ENCODE data around the gene SH3PXD2A. TPM values are rescaled to one million over a fixed set of nuclear protein-coding genes. Genes with fewer than 3 reads are reported as not detected.
A peak's percentile ranks its signal among the peaks of the same experiment; 100 is the strongest.

Gene SH3PXD2A
- total RNA-seq, 1 donor, result 29.0 TPM

DNA sequence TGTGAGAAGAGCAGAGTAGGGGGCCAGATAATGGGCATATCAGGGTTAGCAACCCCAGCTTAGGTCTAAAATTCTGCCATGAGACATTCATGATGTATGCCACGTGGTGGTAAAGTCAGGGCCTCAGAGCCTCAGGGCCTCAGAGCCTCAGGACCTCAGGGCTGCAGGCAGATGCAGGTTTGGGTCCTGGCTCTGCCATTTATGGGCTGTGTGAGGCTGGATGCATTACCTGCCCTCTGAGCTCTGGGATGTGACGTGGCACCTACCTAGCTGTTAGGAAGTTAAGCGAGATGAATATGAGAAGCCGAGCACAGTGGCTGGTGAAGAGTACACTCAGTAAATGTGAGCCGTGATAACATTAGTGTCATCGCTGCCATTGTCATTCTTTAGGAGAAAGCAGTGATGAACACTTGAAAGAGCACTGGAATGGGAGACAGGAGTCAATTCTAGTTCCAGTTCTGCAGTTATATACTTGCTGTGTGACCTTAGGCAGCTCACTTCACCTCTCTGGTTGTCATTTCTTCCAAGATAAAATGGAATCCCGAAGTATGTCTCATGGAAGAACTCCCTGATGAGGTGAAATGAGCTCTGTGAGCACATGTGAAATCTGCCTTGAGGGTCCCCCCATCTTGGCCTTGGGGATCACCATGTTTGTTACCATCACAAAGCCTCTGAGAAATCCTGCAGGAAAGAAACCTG lies 127.2 kb downstream of the SH3PXD2A start:
- TF ChIP-seq, protein P1, sequence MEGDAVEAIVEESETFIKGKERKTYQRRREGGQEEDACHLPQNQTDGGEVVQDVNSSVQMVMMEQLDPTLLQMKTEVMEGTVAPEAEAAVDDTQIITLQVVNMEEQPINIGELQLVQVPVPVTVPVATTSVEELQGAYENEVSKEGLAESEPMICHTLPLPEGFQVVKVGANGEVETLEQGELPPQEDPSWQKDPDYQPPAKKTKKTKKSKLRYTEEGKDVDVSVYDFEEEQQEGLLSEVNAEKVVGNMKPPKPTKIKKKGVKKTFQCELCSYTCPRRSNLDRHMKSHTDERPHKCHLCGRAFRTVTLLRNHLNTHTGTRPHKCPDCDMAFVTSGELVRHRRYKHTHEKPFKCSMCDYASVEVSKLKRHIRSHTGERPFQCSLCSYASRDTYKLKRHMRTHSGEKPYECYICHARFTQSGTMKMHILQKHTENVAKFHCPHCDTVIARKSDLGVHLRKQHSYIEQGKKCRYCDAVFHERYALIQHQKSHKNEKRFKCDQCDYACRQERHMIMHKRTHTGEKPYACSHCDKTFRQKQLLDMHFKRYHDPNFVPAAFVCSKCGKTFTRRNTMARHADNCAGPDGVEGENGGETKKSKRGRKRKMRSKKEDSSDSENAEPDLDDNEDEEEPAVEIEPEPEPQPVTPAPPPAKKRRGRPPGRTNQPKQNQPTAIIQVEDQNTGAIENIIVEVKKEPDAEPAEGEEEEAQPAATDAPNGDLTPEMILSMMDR (IDR thresholded peaks at IDR 0.05; ENCODE audit: extremely low read depth, low read depth, low read length), result no peak

GRCh38 chr10:103727546-103727963 lies 127.8 kb downstream of the SH3PXD2A start:
- H3K4me1 ChIP-seq (ENCODE audit: insufficient read depth, low read length), result no peaks in the 10 kb centered on the region
- H3K79me2 ChIP-seq (ENCODE audit: insufficient read depth, low read length), result no peaks in the 10 kb centered on the region
- TF ChIP-seq, protein P1 (IDR thresholded peaks at IDR 0.05; ENCODE audit: extremely low read depth, low read depth, low read length), result no peak
- peak; percentile 39 for DNase-seq (ENCODE audit: insufficient read length, low spot score, missing footprints)
- no peak overlapping the region for H3K27ac ChIP-seq (ENCODE audit: low read depth, low read length)
- H3K27me3 ChIP-seq (ENCODE audit: insufficient read depth, low read length), result no peaks in the 10 kb centered on the region
- no peak overlapping the region for H3K4me3 ChIP-seq (ENCODE audit: insufficient read depth, low read length)
- H2AFZ ChIP-seq (ENCODE audit: low read length), result no peak overlapping the region
- H3K4me2 ChIP-seq (ENCODE audit: insufficient read depth, low read length), result no peak overlapping the region
- peaks cover 2% of the 10 kb centered on the region for H4K20me1 ChIP-seq (ENCODE audit: insufficient read depth, low read length)
- H3K9me3 ChIP-seq (ENCODE audit: low read depth, low read length), result no peaks in the 10 kb centered on the region
- no peaks in the 10 kb centered on the region for H3K36me3 ChIP-seq (ENCODE audit: insufficient read depth, low read length)

More for the DNA sequence above, 127.2 kb downstream of the SH3PXD2A start:
- H4K20me1 ChIP-seq (ENCODE audit: insufficient read depth, low read length), result peaks cover 2% of the 10 kb centered on the region
- no peak overlapping the region for H2AFZ ChIP-seq (ENCODE audit: low read length)
- no peaks in the 10 kb centered on the region for H3K9me3 ChIP-seq (ENCODE audit: low read depth, low read length)
- no peak overlapping the region for H3K4me3 ChIP-seq (ENCODE audit: insufficient read depth, low read length)
- no peaks in the 10 kb centered on the region for H3K79me2 ChIP-seq (ENCODE audit: insufficient read depth, low read length)
- H3K36me3 ChIP-seq (ENCODE audit: insufficient read depth, low read length), result no peaks in the 10 kb centered on the region
- H3K27me3 ChIP-seq (ENCODE audit: insufficient read depth, low read length), result no peaks in the 10 kb centered on the region
- DNase-seq (ENCODE audit: insufficient read length, low spot score, missing footprints), result peak; percentile 35
- H3K4me1 ChIP-seq (ENCODE audit: insufficient read depth, low read length), result no peaks in the 10 kb centered on the region
- no peak overlapping the region for H3K4me2 ChIP-seq (ENCODE audit: insufficient read depth, low read length)
- no peak overlapping the region for H3K27ac ChIP-seq (ENCODE audit: low read depth, low read length)

- peaks cover 2% of the 10 kb centered on the region for H4K20me1 ChIP-seq (ENCODE audit: insufficient read depth, low read length)
- H3K4me1 ChIP-seq (ENCODE audit: insufficient read depth, low read length), result no peaks in the 10 kb centered on the region
- TF ChIP-seq, protein P1 (IDR thresholded peaks at IDR 0.05; ENCODE audit: extremely low read depth, low read depth, low read length), result no peak
- no peak overlapping the region for H2AFZ ChIP-seq (ENCODE audit: low read length)
- H3K27me3 ChIP-seq (ENCODE audit: insufficient read depth, low read length), result no peaks in the 10 kb centered on the region
- no peaks in the 10 kb centered on the region for H3K79me2 ChIP-seq (ENCODE audit: insufficient read depth, low read length)
- H3K36me3 ChIP-seq (ENCODE audit: insufficient read depth, low read length), result no peaks in the 10 kb centered on the region
- no peaks in the 10 kb centered on the region for H3K9me3 ChIP-seq (ENCODE audit: low read depth, low read length)
- H3K4me2 ChIP-seq (ENCODE audit: insufficient read depth, low read length), result no peak overlapping the region
- H3K27ac ChIP-seq (ENCODE audit: low read depth, low read length), result no peak overlapping the region
- H3K4me3 ChIP-seq (ENCODE audit: insufficient read depth, low read length), result no peak overlapping the region
- peak; percentile 55 for DNase-seq (ENCODE audit: insufficient read length, low spot score, missing footprints)
Measured at GRCh38 chr10:103726637-103727036, 128.7 kb downstream of the SH3PXD2A start.

- Histone ChIP-seq H3K27me3 (ENCODE audit: insufficient read depth, low read length) (no peaks in the 10 kb centered on the region), H3K4me1 (ENCODE audit: insufficient read depth, low read length) (no peaks in the 10 kb centered on the region), H3K9me3 (ENCODE audit: low read depth, low read length) (no peaks in the 10 kb centered on the region), H3K27ac (ENCODE audit: low read depth, low read length) (no peak overlapping the region), H3K4me3 (ENCODE audit: insufficient read depth, low read length) (no peak overlapping the region), H3K79me2 (ENCODE audit: insufficient read depth, low read length) (no peaks in the 10 kb centered on the region), H4K20me1 (ENCODE audit: insufficient read depth, low read length) (peaks cover 2% of the 10 kb centered on the region), H3K4me2 (ENCODE audit: insufficient read depth, low read length) (no peak overlapping the region), H2AFZ (ENCODE audit: low read length) (no peak overlapping the region), H3K36me3 (ENCODE audit: insufficient read depth, low read length) (no peaks in the 10 kb centered on the region)
- TF ChIP-seq, protein P1 (IDR thresholded peaks at IDR 0.05; ENCODE audit: extremely low read depth, low read depth, low read length), result no peak
- DNase-seq (ENCODE audit: insufficient read length, low spot score, missing footprints), result peak; percentile 46
Measured at GRCh38 chr10:103725242-103725641, 130.1 kb downstream of the SH3PXD2A start.
